GM18870 (cell line): ENCODE results near the gene GABRA5.

Experiments
- ATAC-seq: cut with Tn5 transposase; IDR thresholded peaks from one replicate; pipeline ENCODE4 v1.9.1; 2021; ENCODE audit warnings: moderate library complexity; ENCODE audit not compliant: unreplicated experiment

GABRA5 gene

GRCh38 chr15:26985050-26985449 is 118.2 kb downstream of the GABRA5 start:
- ATAC-seq = no peak

- no peak for ATAC-seq
Measured at GRCh38 chr15:26996250-26996649, 129.4 kb downstream of the GABRA5 start.
